Colonic mucosa (tissue), 4 donors: Measurements from ENCODE around the gene MAN2A2. TPM values are rescaled to one million over a fixed set of nuclear protein-coding genes. Genes with fewer than 3 reads are reported as not detected.

Experiments
- DNase-seq: peaks from one replicate; pipeline ENCODE4 v3.0.0-alpha.2; 2020
- H3K27ac ChIP-seq: fragments of 200-600 bp; one replicate; pipeline ENCODE4 v1.8.0; 2021
- H3K27me3 ChIP-seq: fragments of 200-600 bp; one replicate; pipeline ENCODE4 v1.8.0; 2021
- H3K36me3 ChIP-seq: fragments of 200-600 bp; one replicate; pipeline ENCODE4 v1.8.0; 2021
- H3K4me1 ChIP-seq: fragments of 200-600 bp; one replicate; pipeline ENCODE4 v1.8.0; 2021; ENCODE audit warnings: mild to moderate bottlenecking
- H3K4me3 ChIP-seq: fragments of 200-600 bp; one replicate; pipeline ENCODE4 v1.8.0; 2021
- H3K9ac ChIP-seq, 2 donors: one replicate each; pipeline ENCODE4 v1.7.0; 2013; ENCODE audit warnings: control low read depth in 2 of 2, low read depth in 2 of 2, low read length in 2 of 2
- H3K9me3 ChIP-seq: fragments of 200-600 bp; one replicate; pipeline ENCODE4 v1.8.0; 2021
- CTCF ChIP-seq: fragments of 200-600 bp; IDR thresholded peaks from one replicate; pipeline ENCODE4 v1.8.0; 2022; ENCODE audit warnings: antibody characterized with exemption, mild to moderate bottlenecking
- intact Hi-C: fragments of 100-400 bp; cut with DNase I; formaldehyde crosslinking; loops from one replicate; pipeline ENCODE4 v1.14.1; 2022
- total RNA-seq, 2 donors: library from RNA; stranded (reverse); fragmentation: NEBNext Ultra II Directional in 1 of 2; extraction: Animal tissue kit (Norgen Biotek cat#: 25700) in 1 of 2; gene quantifications; one replicate each; pipeline ENCODE4 v1.2.1, GENCODE V29; 2021
- donor health status: healthy.
- donor health status: DM: no; HTN: no; CAD: no.
- donor health status: DM: no; HTN: no; CAD: no.

Gene MAN2A2
- total RNA-seq, 2 donors from 2014 or later = 34.2 to 66.4 TPM

- intact Hi-C loops = no loop called here
- Histone ChIP-seq H3K4me1 (no peaks in the 10 kb centered on the region), H3K9ac (no peak overlapping the region), H3K27me3 (no peaks in the 10 kb centered on the region), H3K9me3 (no peaks in the 10 kb centered on the region), H3K36me3 (peaks cover 5% of the 10 kb centered on the region), H3K4me3 (no peak overlapping the region), H3K27ac (no peak overlapping the region)
- no peak for DNase-seq
- TF ChIP-seq CTCF = no peak
These were observed 67.2 kb downstream of the MAN2A2 start for GRCh38 chr15:90970274-90970673.

- TF ChIP-seq CTCF = no peak
- Histone ChIP-seq H3K9ac (no peak overlapping the region), H3K9me3 (no peaks in the 10 kb centered on the region), H3K36me3 (peaks cover 1% of the 10 kb centered on the region), H3K27ac (no peak overlapping the region), H3K27me3 (no peaks in the 10 kb centered on the region), H3K4me1 (no peaks in the 10 kb centered on the region), H3K4me3 (no peak overlapping the region)
- intact Hi-C loops = no loop called here
- no peak for DNase-seq
These were observed 69.0 kb downstream of the MAN2A2 start for GRCh38 chr15:90972133-90972532.

Other genes starting within 250 kb of the MAN2A2 start
- gene BLM, start 186.0 kb upstream of the MAN2A2 start, total RNA-seq = 10 to 100 TPM in 1 of 2 donors, 1 to 10 TPM in 1; 3.3 to 16.7 TPM
- gene FURIN, start 34.7 kb upstream of the MAN2A2 start, total RNA-seq = 10 to 100 TPM; 72.3 to 82.5 TPM
- 1 to 10 TPM; 6.5 to 8.8 TPM for gene FES, start 18.8 kb upstream of the MAN2A2 start, total RNA-seq
- gene HDDC3, start 29.2 kb downstream of the MAN2A2 start, total RNA-seq = 10 to 100 TPM; 13.5 to 29.6 TPM
- 10 to 100 TPM; 60.7 to 74.5 TPM for gene UNC45A, start 32.0 kb downstream of the MAN2A2 start, total RNA-seq
- 10 to 100 TPM; 14.8 to 33.0 TPM for gene RCCD1, start 51.6 kb downstream of the MAN2A2 start, total RNA-seq
- 100 to 1,000 TPM in 1 of 2 donors, 10 to 100 TPM in 1; 44.3 to 114 TPM for gene PRC1, start 91.2 kb downstream of the MAN2A2 start, total RNA-seq
- gene VPS33B, start 119.3 kb downstream of the MAN2A2 start, total RNA-seq = 10 to 100 TPM; 18.0 to 18.1 TPM
- gene SV2B, start 197.0 kb downstream of the MAN2A2 start, total RNA-seq = 1 to 10 TPM in 1 of 2 donors, under 1 TPM in 1; 0.17 to 1.1 TPM